22Rv1 (cell line): ENCODE data around the gene PCDHGA9.

ENCODE experiments used
- CTCF ChIP-seq: fragments of 450-650 bp; IDR thresholded peaks from 2 replicates; pipeline ENCODE4 v1.5.1; 2017; ENCODE audit warnings: mild to moderate bottlenecking
- ZFX ChIP-seq: fragments of 450-650 bp; IDR thresholded peaks from 2 replicates; pipeline ENCODE4 v1.6.1; 2017; ENCODE audit warnings: antibody characterized with exemption, borderline replicate concordance

DNA sequence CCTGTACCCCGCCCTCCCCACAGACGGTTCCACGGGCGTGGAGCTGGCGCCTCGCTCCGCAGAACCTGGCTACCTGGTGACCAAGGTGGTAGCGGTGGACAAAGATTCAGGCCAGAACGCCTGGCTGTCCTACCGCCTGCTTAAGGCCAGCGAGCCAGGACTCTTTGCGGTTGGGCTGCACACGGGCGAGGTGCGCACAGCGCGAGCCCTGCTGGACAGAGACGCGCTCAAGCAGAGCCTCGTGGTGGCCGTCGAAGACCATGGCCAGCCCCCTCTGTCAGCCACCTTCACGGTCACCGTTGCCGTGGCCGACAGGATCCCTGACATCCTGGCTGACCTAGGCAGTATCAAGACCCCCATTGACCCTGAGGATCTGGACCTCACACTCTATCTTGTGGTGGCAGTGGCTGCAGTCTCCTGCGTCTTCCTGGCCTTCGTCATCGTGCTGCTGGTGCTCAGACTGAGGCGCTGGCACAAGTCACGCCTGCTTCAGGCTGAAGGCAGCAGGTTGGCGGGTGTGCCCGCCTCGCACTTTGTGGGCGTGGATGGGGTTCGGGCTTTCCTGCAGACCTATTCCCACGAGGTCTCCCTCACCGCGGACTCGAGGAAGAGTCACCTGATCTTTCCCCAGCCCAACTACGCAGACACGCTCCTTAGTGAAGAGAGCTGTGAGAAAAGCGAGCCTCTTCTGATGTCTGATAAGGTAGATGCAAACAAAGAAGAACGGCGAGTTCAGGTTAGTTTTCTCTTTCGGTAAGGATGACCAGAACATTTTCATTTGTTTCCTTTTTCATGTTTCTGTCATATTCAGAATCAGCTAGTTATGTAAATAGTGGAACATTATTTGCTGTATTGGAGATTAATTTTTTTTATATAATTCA lies 36.3 kb upstream of the PCDHGA9 start:
- TF ChIP-seq ZFX (no peak), CTCF (no peak)
